Skeletal muscle satellite cell (primary cell): ENCODE results near the gene COQ3. TPM values are rescaled to one million over a fixed set of nuclear protein-coding genes. Genes with fewer than 3 reads are reported as not detected.
A peak's percentile ranks its signal among the peaks of the same experiment; 100 is the strongest.

Experiments
- H3K27me3 ChIP-seq: 2 replicates; pipeline ENCODE4 v1.7.0; 2013; ENCODE audit warnings: low read length; ENCODE audit not compliant: control insufficient read depth, insufficient read depth
- H3K36me3 ChIP-seq: 2 replicates; pipeline ENCODE4 v1.7.0; 2013; ENCODE audit warnings: mild to moderate bottlenecking, control low read depth, low read length; ENCODE audit not compliant: insufficient read depth
- H3K4me1 ChIP-seq: 2 replicates; pipeline ENCODE4 v1.7.0; 2013; ENCODE audit warnings: low read length; ENCODE audit not compliant: control insufficient read depth, insufficient read depth
- H3K4me2 ChIP-seq: 2 replicates; pipeline ENCODE4 v1.7.0; 2013; ENCODE audit warnings: mild to moderate bottlenecking, low read length
- H3K4me3 ChIP-seq: 2 replicates; pipeline ENCODE4 v1.7.0; 2013; ENCODE audit warnings: low read length
- H3K9ac ChIP-seq: 2 replicates; pipeline ENCODE4 v1.7.0; 2013; ENCODE audit warnings: mild to moderate bottlenecking, low read depth, low read length, moderate library complexity
- H3K9me3 ChIP-seq: replicated peaks from 2 replicates; pipeline ENCODE4 v1.7.0; 2013; ENCODE audit warnings: mild to moderate bottlenecking, control low read depth, low read length
- total RNA-seq: library from RNA; depleted of rRNA; stranded (reverse); fragments of >200 nt; gene quantifications from 2 replicates; pipeline ENCODE4 v1.2.3, GENCODE V29; 2012; rRNA removed

The COQ3 gene, protein sequence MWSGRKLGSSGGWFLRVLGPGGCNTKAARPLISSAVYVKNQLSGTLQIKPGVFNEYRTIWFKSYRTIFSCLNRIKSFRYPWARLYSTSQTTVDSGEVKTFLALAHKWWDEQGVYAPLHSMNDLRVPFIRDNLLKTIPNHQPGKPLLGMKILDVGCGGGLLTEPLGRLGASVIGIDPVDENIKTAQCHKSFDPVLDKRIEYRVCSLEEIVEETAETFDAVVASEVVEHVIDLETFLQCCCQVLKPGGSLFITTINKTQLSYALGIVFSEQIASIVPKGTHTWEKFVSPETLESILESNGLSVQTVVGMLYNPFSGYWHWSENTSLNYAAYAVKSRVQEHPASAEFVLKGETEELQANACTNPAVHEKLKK
- 4.6 and 8.6 TPM in 2 replicates for total RNA-seq

DNA sequence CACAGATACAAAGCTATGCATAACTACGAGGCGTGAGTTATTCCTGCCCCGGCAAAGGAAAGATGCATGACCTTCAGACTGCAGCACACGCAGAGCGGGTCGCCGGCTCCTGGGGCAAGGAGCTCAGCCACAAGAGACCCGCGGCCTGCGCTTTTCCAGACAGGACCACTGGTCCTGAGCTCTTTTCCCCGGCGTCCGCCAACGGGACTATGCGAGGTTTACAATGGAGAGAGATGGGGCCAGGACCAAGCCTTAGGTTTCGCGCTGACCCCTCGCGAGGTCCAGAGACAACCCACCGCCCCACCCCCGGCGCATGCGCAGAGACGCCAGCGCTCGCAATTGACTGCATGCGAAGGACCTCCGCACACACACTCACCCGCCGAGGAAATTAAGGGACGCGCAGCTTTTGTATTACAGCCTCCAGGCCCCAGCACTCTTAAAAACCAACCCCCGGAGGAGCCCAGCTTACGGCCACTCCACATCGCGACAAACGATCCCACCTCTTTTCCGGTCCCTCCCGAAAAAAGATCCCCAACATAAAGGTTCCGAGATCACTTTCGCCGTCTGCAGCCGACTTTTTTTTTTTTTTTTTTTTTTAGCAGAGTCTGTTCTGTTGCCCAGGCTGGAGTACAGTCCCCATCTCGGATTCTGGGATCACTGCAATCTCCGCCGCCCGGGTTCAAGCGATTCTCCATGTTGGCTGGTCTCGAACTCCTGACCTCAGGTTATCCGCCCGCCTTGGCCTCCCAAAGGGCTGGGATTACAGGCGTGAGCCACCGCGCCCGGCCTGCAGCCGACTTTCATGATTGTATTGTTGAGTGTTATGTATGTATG lies at the start of gene COQ3:
Gene COQ3 (minus strand): TSS at position 498 of the 834 bp plus-strand sequence. CDS start 16 bp downstream, at position 482.
- Histone ChIP-seq H3K36me3 (peaks cover 2% of the 10 kb centered on the region), H3K4me3 (peak within 1 kb of the TSS; percentile 97), H3K9ac (peak within 1 kb of the TSS; percentile 96), H3K4me2 (peak within 1 kb of the TSS; percentile 84), H3K9me3 (no peaks in the 10 kb centered on the region), H3K4me1 (no peaks in the 10 kb centered on the region), H3K27me3 (no peaks in the 10 kb centered on the region)

DNA sequence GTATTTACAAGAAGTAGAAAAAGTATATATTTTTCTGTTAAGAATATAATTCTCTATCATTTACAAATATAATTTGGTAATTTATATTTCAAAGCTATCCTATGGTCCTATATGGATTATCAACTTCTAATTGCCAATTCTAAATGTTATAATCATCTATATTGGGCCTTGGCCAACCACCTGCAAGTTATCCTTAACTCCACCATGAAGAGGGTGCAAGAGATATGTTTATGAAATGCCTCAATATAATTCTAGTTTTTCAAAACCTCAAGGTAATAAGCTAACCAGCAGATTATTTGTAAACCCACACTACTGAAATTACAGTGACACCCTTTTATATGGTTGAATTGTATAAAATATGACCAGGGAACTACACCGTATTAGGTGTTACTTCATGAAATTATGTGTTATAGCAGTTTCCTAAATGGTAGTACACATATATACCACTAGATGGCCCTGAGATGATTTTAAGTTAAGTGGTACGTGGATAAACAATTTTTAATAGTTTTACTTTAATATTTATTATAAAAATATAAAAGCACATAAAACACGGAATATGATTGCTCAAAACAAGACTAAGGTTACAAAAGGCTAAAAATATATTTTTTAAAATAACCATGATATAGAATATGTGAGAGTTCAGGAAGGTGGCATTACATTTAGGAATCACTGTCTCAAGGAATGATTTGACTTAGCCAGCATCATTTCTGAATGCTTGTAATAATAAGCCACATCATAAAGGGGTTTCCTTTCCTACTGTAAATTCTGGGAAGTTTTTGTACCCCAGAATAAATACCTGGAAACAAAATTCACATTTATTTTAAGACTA lies 40.9 kb upstream of the COQ3 start:
- Histone ChIP-seq H3K4me1 (peaks cover 7% of the 10 kb centered on the region), H3K27me3 (no peaks in the 10 kb centered on the region), H3K9ac (no peak overlapping the region), H3K4me3 (no peak overlapping the region), H3K9me3 (no peaks in the 10 kb centered on the region), H3K4me2 (no peak overlapping the region), H3K36me3 (peaks cover 11% of the 10 kb centered on the region)

DNA sequence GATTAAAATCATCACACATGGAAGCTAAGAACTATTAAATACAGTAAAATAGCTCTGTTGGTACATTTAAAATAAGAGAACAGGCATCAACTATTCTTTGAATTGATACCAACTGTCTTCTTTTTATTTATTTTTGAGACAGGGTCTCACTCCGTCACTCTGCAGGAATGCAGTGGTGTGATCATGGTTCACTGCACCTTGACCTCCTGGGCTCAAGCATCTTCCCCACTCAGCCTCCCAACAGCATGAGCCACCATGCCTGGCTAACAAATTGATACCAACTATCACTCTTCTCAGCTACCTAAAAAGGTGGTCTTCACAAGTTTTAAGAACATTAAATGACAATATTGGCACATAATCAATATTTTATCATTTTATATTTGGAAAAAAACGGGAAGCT lies 38.9 kb upstream of the COQ3 start:
- no peaks in the 10 kb centered on the region for H3K9me3 ChIP-seq
- peaks cover 7% of the 10 kb centered on the region for H3K4me1 ChIP-seq
- no peaks in the 10 kb centered on the region for H3K27me3 ChIP-seq
- no peak overlapping the region for H3K4me3 ChIP-seq
- H3K36me3 ChIP-seq: peaks cover 11% of the 10 kb centered on the region
- no peak overlapping the region for H3K4me2 ChIP-seq
- no peak overlapping the region for H3K9ac ChIP-seq

DNA sequence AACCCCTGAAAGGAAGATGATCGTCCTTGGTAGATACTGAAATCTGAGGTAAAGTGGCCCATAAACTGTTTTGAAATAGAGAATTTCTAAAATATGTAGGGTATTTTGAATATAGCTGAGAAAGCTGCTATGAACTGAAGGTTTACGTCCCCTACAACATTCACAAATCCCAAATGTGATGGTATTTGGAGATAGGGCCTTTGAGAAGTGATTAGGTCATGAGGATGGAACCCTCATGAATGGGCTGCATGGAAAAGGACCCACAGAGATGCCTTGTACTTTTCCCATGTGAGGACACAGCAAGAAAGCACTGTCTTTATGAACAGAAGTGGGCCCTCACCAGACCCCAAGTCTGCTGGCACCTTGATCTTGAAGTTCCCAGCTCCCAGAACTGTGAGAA lies 37.9 kb upstream of the COQ3 start:
- no peaks in the 10 kb centered on the region for H3K9me3 ChIP-seq
- no peak overlapping the region for H3K4me2 ChIP-seq
- H3K9ac ChIP-seq: no peak overlapping the region
- peaks cover 6% of the 10 kb centered on the region for H3K36me3 ChIP-seq
- H3K27me3 ChIP-seq: no peaks in the 10 kb centered on the region
- H3K4me1 ChIP-seq: peaks cover 15% of the 10 kb centered on the region
- H3K4me3 ChIP-seq: no peak overlapping the region

DNA sequence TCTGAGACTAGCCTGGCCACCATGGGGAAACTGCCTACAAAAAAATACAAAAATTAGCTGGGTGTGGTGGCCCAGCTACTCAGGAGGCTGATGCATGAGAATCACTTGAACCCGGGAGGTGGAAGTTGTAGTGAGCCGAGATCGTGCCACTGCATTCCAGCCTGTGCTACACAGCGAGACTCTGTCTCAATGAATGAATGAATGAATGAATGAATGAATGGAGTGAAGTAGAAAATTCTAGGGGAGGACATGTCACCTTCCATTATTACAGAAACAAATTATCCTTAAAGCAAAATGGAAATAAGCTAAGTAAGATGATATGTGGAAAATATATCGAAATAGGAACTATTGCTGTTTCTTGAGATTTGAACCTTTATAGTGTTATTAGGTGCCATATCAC lies 34.0 kb upstream of the COQ3 start:
- H3K9ac ChIP-seq: no peak overlapping the region
- H3K27me3 ChIP-seq: no peaks in the 10 kb centered on the region
- no peak overlapping the region for H3K4me2 ChIP-seq
- H3K4me3 ChIP-seq: no peak overlapping the region
- peaks cover 6% of the 10 kb centered on the region for H3K36me3 ChIP-seq
- peaks cover 27% of the 10 kb centered on the region for H3K4me1 ChIP-seq
- no peaks in the 10 kb centered on the region for H3K9me3 ChIP-seq

DNA sequence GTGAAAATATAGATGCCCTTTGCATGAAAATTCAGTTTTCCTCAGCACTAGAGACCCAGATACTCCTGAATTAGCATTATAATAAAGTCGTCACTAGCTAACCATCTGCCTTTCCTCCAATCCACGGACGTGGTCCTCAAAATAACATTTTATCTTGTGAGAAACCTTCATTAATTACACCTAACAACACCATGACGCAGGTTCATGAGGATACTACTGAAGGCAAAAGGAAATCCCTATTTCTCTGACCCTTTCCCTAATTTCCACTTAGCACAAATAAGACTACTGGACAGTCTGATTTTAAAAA lies 32.4 kb upstream of the COQ3 start:
- no peaks in the 10 kb centered on the region for H3K9me3 ChIP-seq
- peak overlapping the region; percentile 96 for H3K9ac ChIP-seq
- H3K4me2 ChIP-seq: peak overlapping the region; percentile 92
- no peaks in the 10 kb centered on the region for H3K27me3 ChIP-seq
- peak overlapping the region; percentile 87 for H3K4me3 ChIP-seq
- H3K4me1 ChIP-seq: peaks cover 27% of the 10 kb centered on the region
- H3K36me3 ChIP-seq: no peaks in the 10 kb centered on the region

DNA sequence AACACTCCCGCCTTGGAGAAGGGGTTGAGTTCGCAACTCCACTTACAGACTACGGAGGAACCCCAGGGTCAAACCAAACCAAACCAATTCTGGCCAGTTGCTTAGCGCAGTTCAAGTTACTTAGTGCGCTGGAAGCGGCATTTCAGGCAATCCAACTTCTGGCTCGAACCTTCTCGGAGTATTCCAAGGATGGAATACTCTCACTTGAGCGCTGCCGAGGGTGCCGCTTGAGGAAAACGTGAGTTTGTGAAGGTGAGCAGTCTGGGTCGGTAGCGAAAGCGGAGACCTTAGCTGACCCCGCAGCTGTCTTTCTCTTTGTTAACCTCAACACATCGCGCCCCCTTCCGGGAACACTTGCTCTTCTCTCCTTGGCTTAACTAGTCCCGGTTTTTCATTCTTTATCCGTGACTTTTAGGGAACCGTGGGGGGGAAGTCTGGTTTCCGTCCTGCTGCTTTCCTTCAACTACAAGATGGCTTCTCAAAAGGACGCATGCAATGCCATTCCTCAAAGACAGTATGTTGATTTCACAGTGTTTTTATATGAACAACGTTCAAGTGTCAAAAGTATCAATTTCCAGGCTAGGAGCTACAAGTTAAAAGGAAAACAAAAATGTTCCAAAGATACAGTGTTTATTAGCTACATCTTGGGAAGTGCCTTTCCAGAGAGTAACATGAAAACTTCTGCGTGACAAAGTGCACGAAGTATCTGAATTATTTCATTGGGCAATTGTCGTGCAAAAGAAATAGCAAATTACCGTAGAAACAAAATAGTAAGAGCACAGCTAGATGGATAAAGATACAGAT lies 31.9 kb upstream of the COQ3 start:
- Histone ChIP-seq H3K4me2 (peak overlapping the region; percentile 92), H3K9me3 (no peaks in the 10 kb centered on the region), H3K36me3 (no peaks in the 10 kb centered on the region), H3K4me1 (peaks cover 27% of the 10 kb centered on the region), H3K4me3 (peak overlapping the region; percentile 87), H3K27me3 (no peaks in the 10 kb centered on the region), H3K9ac (peak overlapping the region; percentile 96)

DNA sequence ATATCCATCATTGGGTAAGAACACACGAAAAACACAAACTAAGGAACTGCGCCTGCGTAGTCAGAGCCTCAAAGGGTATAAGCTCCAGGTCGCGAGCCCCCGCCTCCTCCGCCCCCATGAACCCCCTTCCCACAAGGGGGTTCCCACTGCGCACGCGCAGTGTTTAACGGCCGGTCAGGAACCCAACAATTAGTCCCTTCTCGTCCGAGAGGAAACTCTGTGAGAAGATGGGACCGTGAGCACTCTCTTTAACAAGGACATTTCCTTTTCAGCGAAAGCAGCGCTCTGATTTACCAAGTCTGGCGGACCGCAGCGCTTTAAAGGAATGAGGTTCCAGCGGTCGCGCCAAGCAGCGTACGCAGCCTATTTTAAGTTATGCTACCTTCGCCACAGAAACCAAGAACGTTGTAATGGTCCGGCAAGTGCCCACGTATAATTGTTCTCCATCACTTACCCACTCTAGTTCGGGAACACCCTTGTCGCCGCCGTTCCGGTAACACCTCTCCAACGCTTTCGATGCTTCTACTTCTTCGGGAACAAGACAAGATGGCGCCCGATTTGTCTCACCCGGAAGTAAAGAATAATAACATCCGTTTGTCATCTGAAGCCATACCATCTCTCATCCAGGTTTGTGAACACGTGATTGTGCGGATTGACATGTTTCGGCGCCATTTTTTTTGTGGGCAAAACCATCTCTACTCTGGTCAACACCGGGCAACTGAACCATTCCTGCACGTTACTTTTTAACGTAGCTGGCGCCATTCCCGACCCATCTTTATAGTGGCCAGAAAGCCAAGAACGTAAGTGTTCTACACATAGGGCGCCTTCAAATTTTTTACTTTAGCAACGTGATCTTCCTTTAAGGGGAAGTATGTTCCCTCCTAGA lies 31.0 kb upstream of the COQ3 start, which contains the start of gene PNISR:
Gene PNISR (minus strand): TSS at position 548 of the 886 bp plus-strand sequence. CDS start 10,649 bp downstream, outside the sequence.
- Histone ChIP-seq H3K36me3 (no peaks in the 10 kb centered on the region), H3K9ac (peak within 1 kb of the TSS; percentile 96), H3K27me3 (no peaks in the 10 kb centered on the region), H3K4me3 (peak within 1 kb of the TSS; percentile 87), H3K9me3 (no peaks in the 10 kb centered on the region), H3K4me2 (peak within 1 kb of the TSS; percentile 92), H3K4me1 (peaks cover 27% of the 10 kb centered on the region)

DNA sequence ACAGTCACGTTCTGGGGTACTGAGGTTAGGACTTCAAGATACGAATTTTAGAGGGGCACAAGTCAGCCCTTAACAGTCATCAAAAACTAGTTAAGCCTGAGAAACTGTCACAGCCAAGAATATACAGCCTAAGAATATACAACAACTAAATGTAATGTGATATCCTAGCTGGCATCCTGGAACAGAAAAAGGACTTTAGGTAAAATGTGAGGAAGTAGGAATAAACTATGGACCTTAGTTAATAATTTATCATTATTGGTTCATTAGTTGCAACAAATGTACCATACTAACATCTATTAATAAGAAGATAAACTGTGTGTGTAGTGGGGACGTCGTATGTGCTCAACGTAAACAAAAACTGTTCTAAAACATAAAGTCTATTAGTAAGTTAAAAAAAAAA lies 30.0 kb upstream of the COQ3 start:
- H3K9me3 ChIP-seq: no peaks in the 10 kb centered on the region
- H3K4me1 ChIP-seq: peaks cover 27% of the 10 kb centered on the region
- peak overlapping the region; percentile 87 for H3K4me3 ChIP-seq
- peak overlapping the region; percentile 92 for H3K4me2 ChIP-seq
- no peaks in the 10 kb centered on the region for H3K36me3 ChIP-seq
- no peaks in the 10 kb centered on the region for H3K27me3 ChIP-seq
- H3K9ac ChIP-seq: peak overlapping the region; percentile 96

DNA sequence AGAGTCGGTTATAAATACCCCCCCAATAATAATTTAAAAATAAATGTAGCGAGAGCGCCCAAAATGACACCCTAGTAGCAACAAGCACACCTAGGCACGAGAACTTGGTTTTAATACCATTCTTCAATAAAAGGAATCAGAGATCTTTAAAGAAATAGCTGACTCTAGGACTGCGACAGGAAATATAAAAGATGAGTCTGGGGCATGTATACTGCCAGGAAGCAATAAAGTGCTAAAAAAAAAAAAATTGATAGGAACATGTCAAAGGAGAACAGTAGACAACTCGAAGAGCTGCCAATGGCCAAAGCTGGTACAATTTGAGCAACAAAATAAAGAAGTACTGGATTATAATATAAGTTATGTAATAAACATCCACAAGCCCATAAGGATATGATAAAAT lies 28.9 kb upstream of the COQ3 start:
- Histone ChIP-seq H3K4me3 (no peak overlapping the region), H3K9ac (no peak overlapping the region), H3K4me2 (no peak overlapping the region), H3K4me1 (peaks cover 27% of the 10 kb centered on the region), H3K9me3 (no peaks in the 10 kb centered on the region), H3K27me3 (no peaks in the 10 kb centered on the region), H3K36me3 (no peaks in the 10 kb centered on the region)
